IMR-90 (cell line): ENCODE measurements around the gene ZNRF4. TPM values are rescaled to one million over a fixed set of nuclear protein-coding genes. Genes with fewer than 3 reads are reported as not detected.

ENCODE experiments used
- ATAC-seq: fragments of 200-7000 bp; cut with Tn5 transposase; 2 replicates; pipeline ENCODE4 v1.9.1; 2020; ENCODE audit warnings: low read depth, mild to moderate bottlenecking, moderate library complexity
- BruUV-seq: library from RNA; stranded (reverse); fragments of 400-500 nt; replicated peaks from 2 replicates; lab custom pipeline; 2021; lab: Mats Ljungman, UMichigan
- CTCF ChIA-PET: fragments of 300-600 bp; formaldehyde crosslinking; extraction: SDS; loops from one replicate; lab custom pipeline; 2021; ENCODE audit warnings: antibody characterized with exemption; lab: Yijun Ruan, JAX
- POLR2A ChIA-PET: fragments of 300-600 bp; sonication (Branson Sonifier 250); formaldehyde crosslinking; loops from one replicate; lab custom pipeline; 2022; ENCODE audit warnings: antibody characterized with exemption; ENCODE audit not compliant: unreplicated experiment; lab: Charles Lee
- DNase-seq: peaks from one replicate; pipeline ENCODE4 v3.0.0; 2013
- H2AFZ ChIP-seq: replicated peaks from 2 replicates; pipeline ENCODE3; 2013; ENCODE audit warnings: low read length, mild to moderate bottlenecking; ENCODE audit not compliant: poor library complexity
- H2AK5ac ChIP-seq: 2 replicates; pipeline ENCODE4 v1.6.1; 2013; ENCODE audit warnings: low read depth, low read length, inconsistent platforms
- H2AK9ac ChIP-seq: replicated peaks from 2 replicates; pipeline ENCODE3; 2013; ENCODE audit warnings: mild to moderate bottlenecking, low read depth, low read length, moderate library complexity; ENCODE audit not compliant: poor library complexity
- H2BK120ac ChIP-seq: 2 replicates; pipeline ENCODE4 v1.6.1; 2013; ENCODE audit warnings: low read depth, low read length, inconsistent platforms
- H2BK15ac ChIP-seq: 3 replicates; pipeline ENCODE4 v1.6.1; 2013; ENCODE audit warnings: low read depth, low read length, inconsistent platforms
- H2BK20ac ChIP-seq: 2 replicates; pipeline ENCODE4 v1.6.1; 2013; ENCODE audit warnings: low read depth, mild to moderate bottlenecking, inconsistent platforms, low read length, moderate library complexity
- H2BK5ac ChIP-seq: 2 replicates; pipeline ENCODE4 v1.6.1; 2013; ENCODE audit warnings: mild to moderate bottlenecking, low read depth, low read length, inconsistent platforms; ENCODE audit not compliant: poor library complexity, severe bottlenecking
- H3K14ac ChIP-seq: replicated peaks from 2 replicates; pipeline ENCODE4 v1.6.1; 2013; ENCODE audit warnings: low read depth, low read length, inconsistent platforms
- H3K18ac ChIP-seq: 2 replicates; pipeline ENCODE4 v1.6.1; 2013; ENCODE audit warnings: low read depth, low read length, control low read depth
- H3K23ac ChIP-seq: 2 replicates; pipeline ENCODE4 v1.6.1; 2013; ENCODE audit warnings: low read depth, low read length, inconsistent platforms
- H3K27ac ChIP-seq: 2 replicates; pipeline ENCODE4 v1.5.1; 2013; ENCODE audit warnings: mild to moderate bottlenecking, control low read depth, low read length; ENCODE audit not compliant: insufficient read depth
- H3K27me3 ChIP-seq: 2 replicates; pipeline ENCODE4 v1.6.1; 2013; ENCODE audit warnings: low read length; ENCODE audit not compliant: control insufficient read depth, insufficient read depth
- H3K36me3 ChIP-seq: 2 replicates; pipeline ENCODE4 v1.6.1; 2013; ENCODE audit warnings: low read length, mixed read lengths; ENCODE audit not compliant: control insufficient read depth, insufficient read depth
- H3K4ac ChIP-seq: 2 replicates; pipeline ENCODE4 v1.6.1; 2013; ENCODE audit warnings: low read depth, low read length, inconsistent platforms
- H3K4me1 ChIP-seq: 2 replicates; pipeline ENCODE4 v1.6.1; 2013; ENCODE audit warnings: low read length, mixed read lengths; ENCODE audit not compliant: control insufficient read depth, insufficient read depth
- H3K4me2 ChIP-seq: 2 replicates; pipeline ENCODE4 v1.6.1; 2013; ENCODE audit warnings: low read depth, mild to moderate bottlenecking, control low read depth, low read length, moderate library complexity
- H3K4me3 ChIP-seq: 2 replicates; pipeline ENCODE4 v1.5.1; 2013; ENCODE audit warnings: low read depth, mild to moderate bottlenecking, control low read depth, low read length, moderate library complexity; ENCODE audit not compliant: insufficient read depth
- H3K56ac ChIP-seq: 2 replicates; pipeline ENCODE4 v1.6.1; 2013; ENCODE audit warnings: low read length, inconsistent platforms; ENCODE audit not compliant: insufficient read depth; ENCODE audit errors: extremely low read depth
- H3K79me1 ChIP-seq, 2 experiments: 2 replicates each; pipeline ENCODE4 v1.6.1; 2013; ENCODE audit warnings: low read length in 2 of 2, inconsistent platforms in 1 of 2, low read depth in 1 of 2
- H3K9ac ChIP-seq: 2 replicates; pipeline ENCODE4 v1.6.1; 2013; ENCODE audit warnings: low read depth, low read length, control low read depth
- H3K9me1 ChIP-seq: 2 replicates; pipeline ENCODE4 v1.6.1; 2013; ENCODE audit warnings: low read length, inconsistent platforms; ENCODE audit not compliant: insufficient read depth
- H3K9me3 ChIP-seq: 2 replicates; pipeline ENCODE4 v1.6.1; 2013; ENCODE audit warnings: low read length; ENCODE audit not compliant: control insufficient read depth, insufficient read depth
- H4K20me1 ChIP-seq: 2 replicates; pipeline ENCODE4 v1.6.1; 2013; ENCODE audit warnings: low read length, inconsistent platforms; ENCODE audit not compliant: insufficient read depth
- H4K5ac ChIP-seq: 2 replicates; pipeline ENCODE4 v1.6.1; 2013; ENCODE audit warnings: mild to moderate bottlenecking, low read depth, low read length, control low read depth
- H4K8ac ChIP-seq, 2 experiments: 2 replicates each; pipeline ENCODE4 v1.6.1; 2013; ENCODE audit warnings: low read depth in 2 of 2, low read length in 2 of 2, control low read depth in 1 of 2, inconsistent platforms in 1 of 2
- H4K91ac ChIP-seq: 2 replicates; pipeline ENCODE4 v1.6.1; 2013; ENCODE audit warnings: low read depth, low read length, inconsistent platforms; ENCODE audit not compliant: insufficient read depth
- CHD1 ChIP-seq: IDR thresholded peaks from 2 replicates; pipeline ENCODE4 v1.6.1; 2012; ENCODE audit warnings: low read depth, low read length, improper control_type of control experiment
- MAFK ChIP-seq: IDR thresholded peaks from 2 replicates; pipeline ENCODE4 v1.6.1; 2012; ENCODE audit warnings: low read depth, low read length, improper control_type of control experiment
- MXI1 ChIP-seq: IDR thresholded peaks from 2 replicates; pipeline ENCODE4 v1.6.1; 2012; ENCODE audit warnings: low read depth, mild to moderate bottlenecking, low read length, moderate library complexity, borderline replicate concordance
- NFE2L2 ChIP-seq: fragments of 150-350 bp; IDR thresholded peaks from 2 replicates; pipeline ENCODE4 v1.6.1; 2016; ENCODE audit warnings: low read depth, mild to moderate bottlenecking, low read length
- RCOR1 ChIP-seq: IDR thresholded peaks from 2 replicates; pipeline ENCODE4 v1.6.1; 2012; ENCODE audit warnings: mild to moderate bottlenecking, low read length, improper control_type of control experiment; ENCODE audit not compliant: insufficient replicate concordance
- USF2 ChIP-seq: fragments of 150-350 bp; IDR thresholded peaks from 2 replicates; pipeline ENCODE4 v1.6.1; 2017; ENCODE audit warnings: mild to moderate bottlenecking, antibody characterized with exemption, low read length, low read depth
- WGBS, 2 experiments: methylation state at CpG; one replicate each; pipeline versions ENCODE4 v1.1.5 to v1.1.7; 2013; ENCODE audit warnings: missing lambda C conversion rate in 2 of 2; ENCODE audit not compliant: insufficient read length in 1 of 2; ENCODE audit errors: extremely low coverage in 2 of 2; 5-methylcytosine and 5-hydroxymethylcytosine counted together
- dilution Hi-C: fragments of 300-500 bp; cut with HindIII; formaldehyde crosslinking; loops from one replicate; pipeline ENCODE4 v1.14.3; 2018; ENCODE audit warnings: low sequenced_read_pairs; ENCODE audit not compliant: unreplicated experiment
- in situ Hi-C: fragments of 300-500 bp; cut with MboI; formaldehyde crosslinking; loops from 3 replicates; pipeline ENCODE4 v1.14.3; 2019; ENCODE audit warnings: low sequenced_read_pairs, inconsistent platforms, mixed read lengths
- intact Hi-C: fragments of 100-400 bp; cut with micrococcal nuclease; formaldehyde crosslinking; loops from 2 replicates; pipeline ENCODE4 v1.10.0; 2022
- polyA plus RNA-seq, 3 experiments: library from polyadenylated mRNA; depleted of rRNA; stranded (reverse); fragments of >200 nt; gene quantifications; 2 replicates each; pipeline ENCODE4 v1.2.3, GENCODE V29; 2012; ENCODE audit warnings: low replicate concordance in 1 of 3
- total RNA-seq: library from RNA; depleted of rRNA; stranded (reverse); fragments of >200 nt; gene quantifications from 2 replicates; pipeline ENCODE4 v1.2.3, GENCODE V29; 2012

ZNRF4 gene
- total and polyA plus RNA-seq, 2 of the 4 experiments (the other 2 are of a cell fraction) = not detected

- Histone ChIP-seq H3K9me1 (no peaks in the 10 kb centered on the region), H3K56ac (no peak overlapping the region), H3K4ac (no peak overlapping the region), H4K20me1 (no peaks in the 10 kb centered on the region), H3K79me1 (no peaks in the 10 kb centered on the region), H3K27me3 (peaks cover 58% of the 10 kb centered on the region), H2AFZ (no peak overlapping the region), H3K14ac (no peak overlapping the region), H3K4me2 (no peak overlapping the region), H2BK5ac (no peak overlapping the region), H2BK120ac (no peak overlapping the region), H2AK9ac (no peak overlapping the region), H4K5ac (no peak overlapping the region), H3K4me3 (no peak overlapping the region), H4K8ac (no peak overlapping the region), H2BK15ac (no peak overlapping the region), H3K36me3 (no peaks in the 10 kb centered on the region), H3K9ac (no peak overlapping the region), H3K9me3 (no peaks in the 10 kb centered on the region), H2BK20ac (no peak overlapping the region), H3K4me1 (no peaks in the 10 kb centered on the region), H4K91ac (no peak overlapping the region), H3K18ac (no peak overlapping the region), H3K23ac (no peak overlapping the region), H2AK5ac (no peak overlapping the region), H3K27ac (no peak overlapping the region)
- no peak for ATAC-seq
- no CpG with 5 or more reads among the region's 12 CpGs for WGBS, 2 experiments
- dilution Hi-C loops (no loop called here), intact Hi-C loops (no loop called here), in situ Hi-C loops (no loop called here)
- BruUV-seq = no TSS peak
- TF ChIP-seq CHD1 (no peak), MXI1 (no peak), NFE2L2 (no peak), MAFK (no peak), RCOR1 (no peak), USF2 (no peak)
- POLR2A ChIA-PET = no interaction called here
- no peak for DNase-seq
- CTCF ChIA-PET = no interaction called here
Measured at GRCh38 chr19:5491565-5491964, 36.3 kb downstream of the ZNRF4 start.
